CD4-positive, alpha-beta T cell treated with Interleukin-15 for 4 hours (primary cell): ENCODE data around the gene ITPR2.
"Not testable (repeated sequence)": the region's sequence is repeated elsewhere in the genome, so short reads cannot be mapped to it uniquely, and the experiment has no call there.

Experiments used
- DNase-seq: peaks from one replicate; pipeline ENCODE4 v3.0.0-alpha.2; 2020; ENCODE audit warnings: low spot score

The ITPR2 gene

GRCh38 chr12:26848156-26848825, 15.3 kb upstream of the ITPR2 start:
- no peak for DNase-seq

- DNase-seq, result no peak
These were observed 14.4 kb upstream of the ITPR2 start for GRCh38 chr12:26847431-26847830.

GRCh38 chr12:26846416-26846815, 13.4 kb upstream of the ITPR2 start:
- no peak for DNase-seq

GRCh38 chr12:26845984-26846383, 13.0 kb upstream of the ITPR2 start:
- no peak for DNase-seq

- no peak for DNase-seq
These were observed 12.2 kb upstream of the ITPR2 start for GRCh38 chr12:26845057-26845666.

GRCh38 chr12:26843311-26843710, 10.3 kb upstream of the ITPR2 start:
- no peak for DNase-seq

- DNase-seq, result no peak
These were observed 8.1 kb upstream of the ITPR2 start for GRCh38 chr12:26841085-26841484.

GRCh38 chr12:26839512-26839911, 6.5 kb upstream of the ITPR2 start:
- no peak for DNase-seq

GRCh38 chr12:26838888-26839416, 6.0 kb upstream of the ITPR2 start:
- DNase-seq, result no peak

GRCh38 chr12:26836201-26836600, 3.2 kb upstream of the ITPR2 start:
- no peak for DNase-seq

GRCh38 chr12:26834503-26835060, 1.6 kb upstream of the ITPR2 start:
- DNase-seq, result not testable (repeated sequence)

- DNase-seq, result peak; percentile 25
These were observed 923 bp upstream of the ITPR2 start for GRCh38 chr12:26833743-26834490.

- peak; percentile 72 for DNase-seq
These were observed 808 bp downstream of the ITPR2 start for GRCh38 chr12:26831951-26832821.

GRCh38 chr12:26830783-26831551, 2.0 kb downstream of the ITPR2 start:
- no peak for DNase-seq

GRCh38 chr12:26830363-26830762, 2.6 kb downstream of the ITPR2 start:
- no peak for DNase-seq

GRCh38 chr12:26828280-26829073, 4.5 kb downstream of the ITPR2 start:
- DNase-seq, result no peak

- no peak for DNase-seq
These were observed 6.6 kb downstream of the ITPR2 start for GRCh38 chr12:26826437-26826836.

- no peak for DNase-seq
These were observed 7.5 kb downstream of the ITPR2 start for GRCh38 chr12:26825459-26826016.

GRCh38 chr12:26823390-26823789, 9.6 kb downstream of the ITPR2 start:
- no peak for DNase-seq

- DNase-seq, result no peak
These were observed 11.0 kb downstream of the ITPR2 start for GRCh38 chr12:26822026-26822425.
